Gastroesophageal sphincter (tissue), 4 donors: ENCODE measurements around the gene IL6ST. TPM values are rescaled to one million over a fixed set of nuclear protein-coding genes. Genes with fewer than 3 reads are reported as not detected.
"Not testable (repeated sequence)": the region's sequence is repeated elsewhere in the genome, so short reads cannot be mapped to it uniquely, and the experiment has no call there.

Source experiments
- ATAC-seq: fragments of 150-250 bp; one replicate; pipeline ENCODE4 v1.9.1; 2016; ENCODE audit warnings: mild to moderate bottlenecking, moderate library complexity
- H3K27ac ChIP-seq, 4 donors: fragments of 200-600 bp; sonication (generic) in 3 of 4; 1 replicate in 3 of 4; 2 replicates in 1 of 4; pipeline ENCODE4 v1.5.1; 2016 to 2019
- H3K27me3 ChIP-seq: fragments of 200-600 bp; sonication (generic); one replicate; pipeline ENCODE4 v1.5.1; 2019
- H3K36me3 ChIP-seq, 2 donors: fragments of 200-600 bp; sonication (generic); one replicate each; pipeline ENCODE4 v1.5.1; 2019; ENCODE audit warnings: control low read depth in 1 of 2
- H3K4me1 ChIP-seq, 3 donors: fragments of 200-600 bp; sonication (generic); 1 replicate in 2 of 3; 2 replicates in 1 of 3; pipeline ENCODE4 v1.5.1; 2016 to 2019; ENCODE audit warnings: control low read depth in 2 of 3
- H3K4me3 ChIP-seq, 2 donors: fragments of 200-600 bp; sonication (generic); one replicate each; pipeline ENCODE4 v1.5.1; 2019; ENCODE audit warnings: mild to moderate bottlenecking in 1 of 2, moderate library complexity in 1 of 2
- H3K9me3 ChIP-seq, 3 donors: fragments of 200-600 bp; sonication (generic); one replicate each; pipeline ENCODE4 v1.5.1; 2017 to 2019; ENCODE audit warnings: control low read depth in 2 of 3
- CTCF ChIP-seq, 4 experiments: fragments of 200-600 bp in 2 of 4; fragments of 450-650 bp in 2 of 4; sonication (generic) in 1 of 4; IDR thresholded peaks; one replicate each; pipeline ENCODE4 v1.5.1; 2017 to 2019; ENCODE audit warnings: antibody characterized with exemption in 4 of 4, mild to moderate bottlenecking in 2 of 4, moderate library complexity in 2 of 4
- EP300 ChIP-seq: sonication (generic); formaldehyde crosslinking; IDR thresholded peaks from one replicate; pipeline ENCODE4 v1.6.1; 2017; ENCODE audit warnings: antibody characterized with exemption, mild to moderate bottlenecking
- POLR2A ChIP-seq, 2 donors: fragments of 450-650 bp; IDR thresholded peaks; one replicate each; pipeline ENCODE4 v1.6.1; 2017; ENCODE audit warnings: antibody characterized with exemption in 2 of 2, mild to moderate bottlenecking in 2 of 2, moderate library complexity in 1 of 2
- POLR2AphosphoS5 ChIP-seq: sonication (generic); formaldehyde crosslinking; IDR thresholded peaks from one replicate; pipeline ENCODE4 v1.6.1; 2017; ENCODE audit warnings: antibody characterized with exemption
- WGBS, 2 donors: methylation state at CpG; one replicate each; pipeline ENCODE4 v1.1.5; 2018; ENCODE audit warnings: low coverage in 1 of 2; 5-methylcytosine and 5-hydroxymethylcytosine counted together
- total RNA-seq, 4 donors: library from RNA; depleted of rRNA; stranded (reverse); fragments of >200 nt; gene quantifications; one replicate each; pipeline ENCODE4 v1.1.0, GENCODE V29; 2016

Gene IL6ST
- total RNA-seq, 4 donors from 2014 or later, result 351 to 761 (median 435) TPM

GRCh38 chr5:55969956-55970355 lies 24.8 kb downstream of the IL6ST start:
- peaks cover 3 to 90% of the 10 kb centered on the region in 2 donors for H3K36me3 ChIP-seq
- WGBS, 2 donors, result 0 to 40% methylated on average over 1 of the region's 1 CpG

GRCh38 chr5:55966284-55966683 lies 28.5 kb downstream of the IL6ST start:
- TF ChIP-seq CTCF (IDR thresholded peaks at IDR 0.05), result no peak
- TF ChIP-seq POLR2A (IDR thresholded peaks at IDR 0.05), result no peak
- no peak for TF ChIP-seq EP300
- TF ChIP-seq POLR2AphosphoS5, result no peak
- H3K27ac ChIP-seq, result no peak overlapping the region
- no peaks in the 10 kb centered on the region for H3K27me3 ChIP-seq
- peaks cover 5 to 81% of the 10 kb centered on the region in 2 donors for H3K36me3 ChIP-seq
- peaks cover 0 to 24% (median 0%) of the 10 kb centered on the region in 3 donors for H3K4me1 ChIP-seq
- H3K9me3 ChIP-seq, result no peaks in the 10 kb centered on the region
- no peak for ATAC-seq
- no peak overlapping the region for H3K4me3 ChIP-seq

More at GRCh38 chr5:55969956-55970355, 24.8 kb downstream of the IL6ST start:
- no peak for ATAC-seq
- Histone ChIP-seq H3K4me1 (peaks cover 0 to 40% (median 0%) of the 10 kb centered on the region in 3 donors), H3K9me3 (no peaks in the 10 kb centered on the region), H3K27me3 (no peaks in the 10 kb centered on the region), H3K27ac (no peak overlapping the region), H3K4me3 (no peak overlapping the region)
- TF ChIP-seq POLR2AphosphoS5 (no peak), POLR2A (IDR thresholded peaks at IDR 0.05) (no peak), CTCF (IDR thresholded peaks at IDR 0.05) (no peak), EP300 (no peak)

- 87 to 100% methylated on average over 2 to 6 of the region's 6 CpGs for WGBS, 2 donors
- no peak for TF ChIP-seq POLR2AphosphoS5
- TF ChIP-seq POLR2A (IDR thresholded peaks at IDR 0.05), result no peak
- no peak for TF ChIP-seq CTCF (IDR thresholded peaks at IDR 0.05)
- TF ChIP-seq EP300, result no peak
Measured at GRCh38 chr5:55965525-55965924, 29.2 kb downstream of the IL6ST start.

GRCh38 chr5:55960779-55961178 lies 34.0 kb downstream of the IL6ST start:
- H3K27ac ChIP-seq, result no peak overlapping the region
- no peaks in the 10 kb centered on the region for H3K9me3 ChIP-seq
- peaks cover 7 to 86% of the 10 kb centered on the region in 2 donors for H3K36me3 ChIP-seq
- WGBS, 2 donors, result 96 to 98% methylated on average over 5 to 7 of the region's 7 CpGs
- no peaks in the 10 kb centered on the region for H3K27me3 ChIP-seq
- H3K4me1 ChIP-seq, result peaks cover 0 to 3% (median 0%) of the 10 kb centered on the region in 3 donors
- TF ChIP-seq CTCF (IDR thresholded peaks at IDR 0.05) (no peak), POLR2AphosphoS5 (no peak), EP300 (no peak), POLR2A (IDR thresholded peaks at IDR 0.05) (no peak)
- no peak for ATAC-seq
- H3K4me3 ChIP-seq, result no peak overlapping the region

More at GRCh38 chr5:55965525-55965924, 29.2 kb downstream of the IL6ST start:
- Histone ChIP-seq H3K4me3 (no peak overlapping the region), H3K36me3 (peaks cover 5 to 83% of the 10 kb centered on the region in 2 donors), H3K27me3 (no peaks in the 10 kb centered on the region), H3K9me3 (no peaks in the 10 kb centered on the region), H3K4me1 (peaks cover 0 to 17% (median 0%) of the 10 kb centered on the region in 3 donors), H3K27ac (no peak overlapping the region)
- no peak for ATAC-seq

- no peak for ATAC-seq
- no peak for TF ChIP-seq CTCF (IDR thresholded peaks at IDR 0.05)
- no peak for TF ChIP-seq POLR2AphosphoS5
- TF ChIP-seq POLR2A (IDR thresholded peaks at IDR 0.05), result no peak
- TF ChIP-seq EP300, result no peak
- no peak overlapping the region for H3K4me3 ChIP-seq
- H3K27me3 ChIP-seq, result no peaks in the 10 kb centered on the region
- H3K36me3 ChIP-seq, result peaks cover 9 to 96% of the 10 kb centered on the region in 2 donors
- H3K9me3 ChIP-seq, result no peaks in the 10 kb centered on the region
- 90 to 100% methylated on average over 1 of the region's 1 CpG for WGBS, 2 donors
- no peaks in the 10 kb centered on the region for H3K4me1 ChIP-seq
- no peak overlapping the region for H3K27ac ChIP-seq
Measured at GRCh38 chr5:55959208-55959607, 35.6 kb downstream of the IL6ST start.

GRCh38 chr5:55941154-55941553 lies 53.6 kb downstream of the IL6ST start:
- H3K27me3 ChIP-seq, H3K4me1 ChIP-seq, ATAC-seq, H3K9me3 ChIP-seq, H3K4me3 ChIP-seq, H3K27ac ChIP-seq: not testable (repeated sequence)
- 87 to 97% methylated on average over 4 of the region's 4 CpGs for WGBS, 2 donors
- peaks cover 2 to 81% of the 10 kb centered on the region in 2 donors for H3K36me3 ChIP-seq

GRCh38 chr5:55937598-55937997 lies 57.2 kb downstream of the IL6ST start:
- H3K9me3 ChIP-seq, ATAC-seq, H3K27ac ChIP-seq, H3K4me1 ChIP-seq, H3K27me3 ChIP-seq, H3K4me3 ChIP-seq: not testable (repeated sequence)
- peaks cover 2 to 71% of the 10 kb centered on the region in 2 donors for H3K36me3 ChIP-seq
